Measurements from ENCODE around the gene PBX4.

Gene PBX4

GRCh38 chr19:19571071-19571786 is 47.3 kb downstream of the PBX4 start:
- H3K27ac ChIP-seq, result no peak overlapping the region
- TF ChIP-seq CTCF (IDR thresholded peaks at IDR 0.05) (no peak), ZFX (IDR thresholded peaks at IDR 0.05; ENCODE audit: borderline replicate concordance) (no peak)

DNA sequence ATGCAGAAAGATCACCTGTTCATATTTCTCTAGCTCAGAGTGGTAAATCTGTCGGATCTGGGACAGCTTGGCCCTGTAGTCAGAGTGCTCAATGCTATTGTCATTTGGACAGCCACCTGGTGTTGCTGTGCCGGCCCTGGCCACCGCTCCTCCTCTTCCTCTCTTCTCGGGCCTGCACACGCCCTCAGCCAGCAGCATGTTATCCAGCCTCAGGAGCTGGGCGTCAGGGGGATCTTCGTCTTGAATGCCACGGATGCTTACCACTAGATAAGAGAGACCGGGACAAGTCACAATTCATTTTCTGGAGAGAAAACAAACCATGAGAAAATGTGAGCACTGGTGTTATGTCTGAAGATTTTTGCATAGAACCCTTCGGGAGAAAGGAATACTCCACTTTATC is 47.9 kb downstream of the PBX4 start:
- H3K27ac ChIP-seq, result no peak overlapping the region

DNA sequence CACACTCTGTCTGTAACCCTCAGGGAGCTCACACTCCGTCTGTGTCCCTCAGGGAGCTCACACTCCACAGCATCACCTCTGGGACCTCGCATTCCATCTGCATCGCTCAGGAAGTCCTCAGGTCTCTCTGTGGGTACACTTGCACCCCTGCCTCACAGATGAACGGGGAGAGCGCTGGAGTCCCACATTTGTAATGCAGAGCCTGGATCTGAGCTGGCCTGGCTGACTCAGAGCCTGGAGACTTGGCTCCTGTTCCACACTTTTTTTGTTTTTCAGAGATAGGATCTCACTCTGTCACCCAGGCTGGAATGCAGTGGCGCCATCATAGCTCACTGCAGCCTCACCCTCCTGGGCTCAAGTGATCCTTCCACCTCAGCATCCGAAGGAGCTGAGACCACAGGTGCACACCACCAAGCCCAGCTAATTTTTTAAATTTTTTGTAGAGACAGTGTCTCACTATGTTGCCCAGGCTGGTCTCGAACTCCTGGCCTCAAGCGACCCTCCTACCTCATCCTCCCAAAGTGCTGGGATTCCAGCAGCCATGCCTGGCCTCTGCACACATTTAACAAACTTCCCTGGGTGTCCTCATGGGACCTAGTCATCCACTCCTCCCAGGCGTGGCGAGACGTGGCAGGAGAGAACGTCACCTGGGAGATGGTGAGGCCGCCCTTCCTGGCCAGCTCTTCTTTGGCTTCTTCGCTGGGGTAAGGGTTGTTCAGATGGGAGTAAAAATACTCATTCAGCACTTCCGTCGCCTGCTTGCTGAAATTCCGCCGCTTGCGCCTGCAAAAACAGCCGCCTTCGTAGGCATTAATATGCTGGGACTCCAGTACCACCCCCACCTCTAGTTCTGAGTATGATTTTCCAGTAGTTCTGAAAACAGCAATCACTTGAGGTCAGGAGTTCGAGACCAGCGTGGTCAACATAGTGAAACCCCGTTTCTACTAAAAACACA is 49.4 kb downstream of the PBX4 start:
- no peak for TF ChIP-seq CTCF (IDR thresholded peaks at IDR 0.05)
- TF ChIP-seq ZFX (IDR thresholded peaks at IDR 0.05; ENCODE audit: borderline replicate concordance), result no peak
- no peak overlapping the region for H3K27ac ChIP-seq

More for the DNA sequence above, 47.9 kb downstream of the PBX4 start:
- TF ChIP-seq ZFX (IDR thresholded peaks at IDR 0.05; ENCODE audit: borderline replicate concordance) (no peak), CTCF (IDR thresholded peaks at IDR 0.05) (no peak)

- H3K27ac ChIP-seq, result no peak overlapping the region
- TF ChIP-seq CTCF (IDR thresholded peaks at IDR 0.05) (no peak), ZFX (IDR thresholded peaks at IDR 0.05; ENCODE audit: borderline replicate concordance) (no peak)
These were observed 51.1 kb downstream of the PBX4 start for GRCh38 chr19:19567391-19567790.

DNA sequence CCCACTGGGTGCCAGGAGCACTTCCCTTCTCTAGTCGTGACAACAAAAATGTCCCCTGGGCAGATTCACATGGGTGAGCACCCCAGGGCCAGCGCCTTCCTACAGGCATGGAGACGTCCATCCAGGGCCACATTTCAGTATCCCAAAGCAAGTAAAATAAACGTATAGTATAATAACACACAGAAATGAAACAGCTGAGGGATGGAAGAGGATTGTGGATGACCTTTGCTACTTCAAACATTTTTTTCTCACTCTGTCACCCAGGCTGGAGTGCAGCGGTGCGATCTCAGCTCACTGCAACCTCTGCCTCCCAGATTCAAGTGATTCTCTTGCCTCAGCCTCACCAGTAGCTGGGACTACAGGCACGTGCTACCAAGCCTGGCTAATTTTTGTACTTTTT is 52.2 kb downstream of the PBX4 start:
- no peak overlapping the region for H3K27ac ChIP-seq
- TF ChIP-seq CTCF (IDR thresholded peaks at IDR 0.05) (no peak), ZFX (IDR thresholded peaks at IDR 0.05; ENCODE audit: borderline replicate concordance) (no peak)

GRCh38 chr19:19563348-19563848 is 55.1 kb downstream of the PBX4 start:
- no peak for TF ChIP-seq ZFX (IDR thresholded peaks at IDR 0.05; ENCODE audit: borderline replicate concordance)
- TF ChIP-seq CTCF (IDR thresholded peaks at IDR 0.05), result no peak
- H3K27ac ChIP-seq, result no peak overlapping the region
